ENCODE data around the gene SC5D.

Gene SC5D

DNA sequence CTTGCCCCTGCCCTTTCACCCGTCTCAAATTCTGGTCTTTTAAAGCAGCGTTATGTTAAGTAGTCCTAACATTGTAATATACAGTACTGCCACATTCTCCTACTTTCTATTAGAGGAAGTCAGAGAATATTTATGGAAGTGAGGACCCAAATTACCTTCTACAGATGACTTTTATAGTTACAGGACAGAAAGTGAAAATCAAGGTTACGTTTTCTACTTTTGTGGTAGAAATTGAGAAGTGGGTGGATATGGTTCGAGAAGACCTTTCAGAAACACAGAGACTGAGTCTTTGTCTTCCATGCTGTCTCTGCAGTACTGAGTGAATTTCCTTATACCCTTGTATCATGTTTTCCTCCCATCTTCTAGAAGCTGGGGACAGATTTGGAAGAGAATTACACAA is 17.1 kb downstream of the SC5D start:
- no peaks in the 10 kb centered on the region for H3K27me3 ChIP-seq (ENCODE audit: insufficient read depth, low read depth, severe bottlenecking)
- peaks cover 13% of the 10 kb centered on the region for H3K36me3 ChIP-seq
- H3K4me3 ChIP-seq (ENCODE audit: low read depth, low read length): no peak overlapping the region
- DNase-seq: no peak
- no peaks in the 10 kb centered on the region for H3K9me3 ChIP-seq (ENCODE audit: severe bottlenecking)
- TF ChIP-seq CTCF (IDR thresholded peaks at IDR 0.05; ENCODE audit: low read depth, low read length): no peak
- no peak overlapping the region for H3K27ac ChIP-seq

GRCh38 chr11:121310908-121311307 is 18.3 kb downstream of the SC5D start:
- H3K36me3 ChIP-seq: peaks cover 7% of the 10 kb centered on the region
- DNase-seq: no peak
- H3K9me3 ChIP-seq (ENCODE audit: severe bottlenecking): no peaks in the 10 kb centered on the region
- H3K4me3 ChIP-seq (ENCODE audit: low read depth, low read length): no peak overlapping the region
- no peaks in the 10 kb centered on the region for H3K27me3 ChIP-seq (ENCODE audit: insufficient read depth, low read depth, severe bottlenecking)
- H3K27ac ChIP-seq: no peak overlapping the region
- TF ChIP-seq CTCF (IDR thresholded peaks at IDR 0.05; ENCODE audit: low read depth, low read length): no peak

GRCh38 chr11:121311373-121311772 is 18.8 kb downstream of the SC5D start:
- no peaks in the 10 kb centered on the region for H3K27me3 ChIP-seq (ENCODE audit: insufficient read depth, low read depth, severe bottlenecking)
- no peak overlapping the region for H3K4me3 ChIP-seq (ENCODE audit: low read depth, low read length)
- DNase-seq: no peak
- no peak for TF ChIP-seq CTCF (IDR thresholded peaks at IDR 0.05; ENCODE audit: low read depth, low read length)
- H3K27ac ChIP-seq: no peak overlapping the region
- no peaks in the 10 kb centered on the region for H3K9me3 ChIP-seq (ENCODE audit: severe bottlenecking)
- H3K36me3 ChIP-seq: peaks cover 7% of the 10 kb centered on the region

GRCh38 chr11:121312483-121312882 is 19.9 kb downstream of the SC5D start:
- no peak overlapping the region for H3K27ac ChIP-seq
- TF ChIP-seq CTCF (IDR thresholded peaks at IDR 0.05; ENCODE audit: low read depth, low read length): no peak
- no peak for DNase-seq
- H3K27me3 ChIP-seq (ENCODE audit: insufficient read depth, low read depth, severe bottlenecking): no peaks in the 10 kb centered on the region
- H3K4me3 ChIP-seq (ENCODE audit: low read depth, low read length): no peak overlapping the region
- no peaks in the 10 kb centered on the region for H3K9me3 ChIP-seq (ENCODE audit: severe bottlenecking)
- peaks cover 3% of the 10 kb centered on the region; the same call in 1 of the 2 replicates for H3K36me3 ChIP-seq

DNA sequence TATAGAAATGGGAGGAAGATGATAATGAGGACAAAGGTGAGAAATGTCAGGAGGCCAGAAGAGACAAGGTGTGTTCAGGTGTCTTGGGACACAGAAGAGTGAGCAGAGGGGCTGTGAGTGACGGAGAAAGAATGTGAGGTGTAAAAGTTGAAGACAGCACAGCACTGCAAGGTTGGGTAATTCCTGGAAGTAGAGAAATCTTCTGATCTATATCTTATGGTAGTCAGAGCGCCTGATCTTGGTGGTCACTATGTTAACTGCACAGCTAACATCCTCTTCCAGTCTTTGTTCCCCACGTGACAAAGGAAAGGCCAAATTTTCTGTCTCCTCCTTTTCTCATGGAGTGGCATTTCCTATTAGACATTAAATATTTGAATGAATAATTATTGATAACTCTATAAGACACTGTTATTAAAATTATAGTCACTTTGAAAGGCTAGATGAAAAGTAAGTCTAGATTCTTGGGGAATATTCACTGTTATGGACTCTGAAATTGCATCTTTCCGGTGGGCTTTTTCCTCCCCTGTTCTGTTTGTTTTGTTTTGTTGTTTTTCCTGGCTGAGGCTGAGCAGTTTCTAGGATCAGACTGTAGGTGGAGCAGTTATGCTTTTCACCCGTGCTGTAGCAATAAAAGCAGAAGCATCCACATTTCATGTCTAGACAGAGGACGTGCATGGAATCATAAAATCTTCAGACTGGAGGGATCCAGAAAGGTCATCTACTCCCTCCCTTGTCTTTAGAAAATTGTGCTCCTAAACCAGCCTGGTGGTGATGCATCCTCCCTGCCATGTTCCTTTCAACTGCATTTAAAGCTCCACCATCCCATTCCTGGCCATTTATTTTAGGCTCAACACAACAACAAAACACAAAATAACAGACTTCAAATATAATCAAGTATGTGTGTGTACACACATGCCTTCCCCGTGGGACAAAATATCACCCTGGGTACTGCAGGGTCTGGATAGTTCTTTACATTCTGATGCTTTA is 26.6 kb downstream of the SC5D start:
- TF ChIP-seq CTCF (IDR thresholded peaks at IDR 0.05; ENCODE audit: low read depth, low read length): peak; percentile 79
- H3K9me3 ChIP-seq (ENCODE audit: severe bottlenecking): no peaks in the 10 kb centered on the region
- H3K4me3 ChIP-seq (ENCODE audit: low read depth, low read length): no peak overlapping the region
- DNase-seq: peak; percentile 23
- no peaks in the 10 kb centered on the region for H3K27me3 ChIP-seq (ENCODE audit: insufficient read depth, low read depth, severe bottlenecking)
- H3K36me3 ChIP-seq: no peaks in the 10 kb centered on the region
- no peak overlapping the region for H3K27ac ChIP-seq

Measured in WERI-Rb-1 (cell line).